Measurements from ENCODE around the gene DISC1.

DNA sequence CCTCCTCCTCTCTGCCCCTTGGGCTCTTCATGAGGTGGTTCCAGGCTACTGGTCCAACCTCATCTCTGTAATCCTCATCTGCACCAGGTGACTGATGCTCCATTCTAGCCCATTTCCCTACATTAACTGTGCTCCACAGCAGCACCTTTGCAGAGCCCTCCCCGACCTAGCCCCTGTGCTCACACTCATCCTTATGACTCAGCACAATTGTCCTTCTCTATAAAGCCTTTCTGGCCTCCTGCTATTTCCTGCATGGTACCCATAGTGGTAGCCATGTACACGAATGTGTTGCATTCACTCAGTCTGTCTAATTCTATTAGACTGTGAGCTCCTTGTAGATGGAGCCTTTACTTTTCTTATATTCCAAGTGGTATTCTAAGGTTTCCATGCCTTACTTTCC, 339.0 kb downstream of the DISC1 start:
- TF ChIP-seq, protein P1, sequence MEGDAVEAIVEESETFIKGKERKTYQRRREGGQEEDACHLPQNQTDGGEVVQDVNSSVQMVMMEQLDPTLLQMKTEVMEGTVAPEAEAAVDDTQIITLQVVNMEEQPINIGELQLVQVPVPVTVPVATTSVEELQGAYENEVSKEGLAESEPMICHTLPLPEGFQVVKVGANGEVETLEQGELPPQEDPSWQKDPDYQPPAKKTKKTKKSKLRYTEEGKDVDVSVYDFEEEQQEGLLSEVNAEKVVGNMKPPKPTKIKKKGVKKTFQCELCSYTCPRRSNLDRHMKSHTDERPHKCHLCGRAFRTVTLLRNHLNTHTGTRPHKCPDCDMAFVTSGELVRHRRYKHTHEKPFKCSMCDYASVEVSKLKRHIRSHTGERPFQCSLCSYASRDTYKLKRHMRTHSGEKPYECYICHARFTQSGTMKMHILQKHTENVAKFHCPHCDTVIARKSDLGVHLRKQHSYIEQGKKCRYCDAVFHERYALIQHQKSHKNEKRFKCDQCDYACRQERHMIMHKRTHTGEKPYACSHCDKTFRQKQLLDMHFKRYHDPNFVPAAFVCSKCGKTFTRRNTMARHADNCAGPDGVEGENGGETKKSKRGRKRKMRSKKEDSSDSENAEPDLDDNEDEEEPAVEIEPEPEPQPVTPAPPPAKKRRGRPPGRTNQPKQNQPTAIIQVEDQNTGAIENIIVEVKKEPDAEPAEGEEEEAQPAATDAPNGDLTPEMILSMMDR (IDR thresholded peaks at IDR 0.05): no peak
- TF ChIP-seq POLR2A (IDR thresholded peaks at IDR 0.05) (no peak), POLR2AphosphoS5 (IDR thresholded peaks at IDR 0.05; ENCODE audit: insufficient read depth in 1 of 2, low read depth in 1 of 2) (no peak)

Data from vagina (tissue), 2 donors.